ENCODE measurements around the gene CYBRD1. TPM values are rescaled to one million over a fixed set of nuclear protein-coding genes. Genes with fewer than 3 reads are reported as not detected.

CYBRD1 gene
- total and polyA plus RNA-seq, 2 donors (not counting 1 experiment from before 2014, with no cell fraction given): 0.27 TPM; not detected in 1

GRCh38 chr2:171482308-171482707, 40.0 kb upstream of the CYBRD1 start:
- Histone ChIP-seq H3K9ac (ENCODE audit: low read length) (no peak overlapping the region), H3K4me1 (ENCODE audit: control insufficient read depth in 2 of 2, insufficient read depth in 2 of 2, low read length in 2 of 2) (no peaks in the 10 kb centered on the region), H3K27me3 (replicated peaks in 1 of 4; ENCODE audit: control extremely low read depth in 1 of 4, control insufficient read depth in 3 of 4, insufficient read depth in 4 of 4, low read length in 3 of 4) (no peaks in the 10 kb centered on the region), H4K20me1 (ENCODE audit: control insufficient read depth, insufficient read depth, low read length, poor library complexity, severe bottlenecking) (no peaks in the 10 kb centered on the region), H3K9me3 (ENCODE audit: control extremely low read depth in 1 of 3, control insufficient read depth in 2 of 3, insufficient read depth in 1 of 3, low read length in 2 of 3) (no peaks in the 10 kb centered on the region), H3K4me3 (ENCODE audit: control extremely low read depth in 1 of 5, extremely low read depth in 1 of 5, insufficient read depth in 1 of 5, low read depth in 2 of 5, low read length in 4 of 5) (no peak overlapping the region), H2AFZ (ENCODE audit: insufficient read depth, low read depth, low read length, poor library complexity, severe bottlenecking) (no peak overlapping the region), H3K36me3 (replicated peaks in 1 of 2; ENCODE audit: control extremely low read depth in 1 of 2, control insufficient read depth in 1 of 2, extremely low read depth in 1 of 2, insufficient read depth in 2 of 2, low read length in 1 of 2) (peaks cover 0 to 52% of the 10 kb centered on the region in 2 experiments), H3K79me2 (ENCODE audit: control insufficient read depth, insufficient read depth, low read length) (no peaks in the 10 kb centered on the region), H3K27ac (ENCODE audit: low read length in 2 of 2) (no peak overlapping the region), H3K4me2 (replicated peaks; ENCODE audit: low read depth, low read length, poor library complexity, severe bottlenecking) (no peak overlapping the region)
- TF ChIP-seq EZH2 (IDR thresholded peaks at IDR 0.05; ENCODE audit: borderline replicate concordance, insufficient read depth, low read depth, low read length, poor library complexity, severe bottlenecking) (no peak), CTCF (IDR thresholded peaks at IDR 0.05) (no peak)
- Mint-ChIP-seq H3K27me3 (no peaks in the 10 kb centered on the region), H3K4me1 (no peaks in the 10 kb centered on the region), H3K4me3 (no peak overlapping the region), H3K27ac (no peak overlapping the region), H3K9me3 (ENCODE audit: insufficient read depth) (no peaks in the 10 kb centered on the region)
- no peak for ATAC-seq (ENCODE audit: low read depth)
- no peak for DNase-seq
- POLR2A ChIA-PET: no interaction called here
- CTCF ChIA-PET: no interaction called here
- intact Hi-C loops (cut with micrococcal nuclease): no loop called here

- no peak overlapping the region for H3K4me3 ChIP-seq (ENCODE audit: control extremely low read depth in 1 of 5, extremely low read depth in 1 of 5, insufficient read depth in 1 of 5, low read depth in 2 of 5, low read length in 4 of 5)
- H3K9me3 ChIP-seq (ENCODE audit: control extremely low read depth in 1 of 3, control insufficient read depth in 2 of 3, insufficient read depth in 1 of 3, low read length in 2 of 3): no peaks in the 10 kb centered on the region
- H3K9ac ChIP-seq (ENCODE audit: low read length): no peak overlapping the region
- intact Hi-C loops (cut with micrococcal nuclease): no loop called here
- H3K79me2 ChIP-seq (ENCODE audit: control insufficient read depth, insufficient read depth, low read length): no peaks in the 10 kb centered on the region
- ChIA-PET CTCF (interaction anchor here (0.9 kb wide), 1 partner anchor 12 kb away, joined by 3 read pairs; no protein-coding TSS in a partner anchor), POLR2A (no interaction called here)
- no peak overlapping the region for H3K4me2 ChIP-seq (replicated peaks; ENCODE audit: low read depth, low read length, poor library complexity, severe bottlenecking)
- H3K36me3 ChIP-seq (replicated peaks in 1 of 2; ENCODE audit: control extremely low read depth in 1 of 2, control insufficient read depth in 1 of 2, extremely low read depth in 1 of 2, insufficient read depth in 2 of 2, low read length in 1 of 2): peaks cover 0 to 52% of the 10 kb centered on the region in 2 experiments
- Mint-ChIP-seq H3K4me3 (no peak overlapping the region), H3K27me3 (no peaks in the 10 kb centered on the region), H3K27ac (no peak overlapping the region), H3K4me1 (no peaks in the 10 kb centered on the region), H3K9me3 (ENCODE audit: insufficient read depth) (no peaks in the 10 kb centered on the region)
- H3K27me3 ChIP-seq (replicated peaks in 1 of 4; ENCODE audit: control extremely low read depth in 1 of 4, control insufficient read depth in 3 of 4, insufficient read depth in 4 of 4, low read length in 3 of 4): no peaks in the 10 kb centered on the region
- DNase-seq (no peak), ATAC-seq (ENCODE audit: low read depth) (no peak)
- WGBS (ENCODE audit: insufficient coverage): 87% methylated on average over 2 of the region's 3 CpGs
- no peaks in the 10 kb centered on the region for H4K20me1 ChIP-seq (ENCODE audit: control insufficient read depth, insufficient read depth, low read length, poor library complexity, severe bottlenecking)
- no peaks in the 10 kb centered on the region for H3K4me1 ChIP-seq (ENCODE audit: control insufficient read depth in 2 of 2, insufficient read depth in 2 of 2, low read length in 2 of 2)
- no peak overlapping the region for H2AFZ ChIP-seq (ENCODE audit: insufficient read depth, low read depth, low read length, poor library complexity, severe bottlenecking)
- H3K27ac ChIP-seq (ENCODE audit: low read length in 2 of 2): no peak overlapping the region
- TF ChIP-seq CTCF (IDR thresholded peaks at IDR 0.05) (no peak), EZH2 (IDR thresholded peaks at IDR 0.05; ENCODE audit: borderline replicate concordance, insufficient read depth, low read depth, low read length, poor library complexity, severe bottlenecking) (no peak)
These were observed 39.4 kb upstream of the CYBRD1 start for GRCh38 chr2:171482877-171483276.
